Thoracic aorta (tissue), 2 donors: ENCODE data around the gene NR5A2. TPM values are rescaled to one million over a fixed set of nuclear protein-coding genes. Genes with fewer than 3 reads are reported as not detected.
"Not testable (repeated sequence)": the region's sequence is repeated elsewhere in the genome, so short reads cannot be mapped to it uniquely, and the experiment has no call there.

ENCODE experiments used
- ATAC-seq: fragments of 150-250 bp; one replicate; pipeline ENCODE4 v1.8.0; 2017; ENCODE audit warnings: low read depth; ENCODE audit not compliant: insufficient number of reproducible peaks, low FRiP score
- DNase-seq: peaks from one replicate; pipeline ENCODE4 v3.0.0-alpha.2; 2020; ENCODE audit warnings: low spot score
- H3K27ac ChIP-seq, 2 donors: fragments of 200-600 bp; sonication (generic); 1 replicate in 1 of 2; 2 replicates in 1 of 2; pipeline ENCODE4 v1.5.1; 2016; ENCODE audit warnings: mild to moderate bottlenecking in 2 of 2, moderate library complexity in 2 of 2
- H3K27me3 ChIP-seq: fragments of 200-600 bp; sonication (generic); replicated peaks from 2 replicates; pipeline ENCODE4 v1.6.0; 2016; ENCODE audit warnings: mild to moderate bottlenecking; ENCODE audit not compliant: insufficient read depth
- H3K36me3 ChIP-seq: fragments of 200-600 bp; sonication (generic); one replicate; pipeline ENCODE4 v1.5.1; 2016
- H3K4me1 ChIP-seq, 2 donors: fragments of 200-600 bp; sonication (generic); 1 replicate in 1 of 2; 2 replicates in 1 of 2; pipeline versions ENCODE4 v1.5.1 to v1.6.0; 2016; ENCODE audit warnings: low read depth in 2 of 2, mild to moderate bottlenecking in 1 of 2; ENCODE audit not compliant: control insufficient read depth in 1 of 2
- H3K4me3 ChIP-seq: fragments of 200-600 bp; sonication (generic); 2 replicates; pipeline ENCODE4 v1.5.1; 2016; ENCODE audit warnings: mild to moderate bottlenecking
- H3K9me3 ChIP-seq: fragments of 200-600 bp; sonication (generic); 2 replicates; pipeline ENCODE4 v1.5.1; 2016
- CTCF ChIP-seq: fragments of 200-600 bp; sonication (generic); IDR thresholded peaks from one replicate; pipeline ENCODE4 v1.5.1; 2019; ENCODE audit warnings: antibody characterized with exemption
- total RNA-seq, 2 donors: library from RNA; depleted of rRNA; stranded (reverse); fragments of >200 nt; gene quantifications; one replicate each; pipeline versions ENCODE4 v1.1.0 to v1.2.3, GENCODE V29; 2016

NR5A2 gene
- total RNA-seq, 2 donors from 2014 or later: 2.7 to 3.6 TPM

- no peak for DNase-seq
- H3K36me3 ChIP-seq: no peaks in the 10 kb centered on the region
- TF ChIP-seq CTCF: no peak
- H3K4me3 ChIP-seq: no peak overlapping the region
- no peaks in the 10 kb centered on the region for H3K27me3 ChIP-seq
- no peaks in the 10 kb centered on the region for H3K4me1 ChIP-seq
- H3K9me3 ChIP-seq: no peaks in the 10 kb centered on the region
- ATAC-seq: no peak
- H3K27ac ChIP-seq: no peak overlapping the region
These were observed 153.3 kb downstream of the NR5A2 start for GRCh38 chr1:200180821-200181220.

- ATAC-seq: no peak
- H3K9me3 ChIP-seq: no peaks in the 10 kb centered on the region
These were observed 154.4 kb downstream of the NR5A2 start for GRCh38 chr1:200181861-200182260.

GRCh38 chr1:200182701-200183100 lies 155.2 kb downstream of the NR5A2 start:
- no peak overlapping the region for H3K4me3 ChIP-seq
- DNase-seq: no peak
- H3K4me1 ChIP-seq: no peaks in the 10 kb centered on the region
- no peaks in the 10 kb centered on the region for H3K36me3 ChIP-seq
- no peak for ATAC-seq
- H3K9me3 ChIP-seq: no peaks in the 10 kb centered on the region
- H3K27me3 ChIP-seq: no peaks in the 10 kb centered on the region
- TF ChIP-seq CTCF: no peak
- H3K27ac ChIP-seq: no peak overlapping the region

More at GRCh38 chr1:200181861-200182260, 154.4 kb downstream of the NR5A2 start:
- no peaks in the 10 kb centered on the region for H3K4me1 ChIP-seq
- no peak overlapping the region for H3K4me3 ChIP-seq
- no peaks in the 10 kb centered on the region for H3K27me3 ChIP-seq
- no peak for TF ChIP-seq CTCF
- DNase-seq: no peak
- no peaks in the 10 kb centered on the region for H3K36me3 ChIP-seq
- no peak overlapping the region for H3K27ac ChIP-seq

GRCh38 chr1:200183637-200184036 lies 156.1 kb downstream of the NR5A2 start:
- no peaks in the 10 kb centered on the region for H3K36me3 ChIP-seq
- H3K4me1 ChIP-seq: no peaks in the 10 kb centered on the region
- H3K27ac ChIP-seq: no peak overlapping the region
- H3K27me3 ChIP-seq: no peaks in the 10 kb centered on the region
- ATAC-seq (peak; percentile 12), DNase-seq (no peak)
- no peak overlapping the region for H3K4me3 ChIP-seq
- no peak for TF ChIP-seq CTCF
- H3K9me3 ChIP-seq: no peaks in the 10 kb centered on the region

GRCh38 chr1:200184196-200184595 lies 156.7 kb downstream of the NR5A2 start:
- no peak for TF ChIP-seq CTCF

GRCh38 chr1:200185191-200185590 lies 157.7 kb downstream of the NR5A2 start:
- H3K27me3 ChIP-seq, H3K36me3 ChIP-seq, H3K4me3 ChIP-seq, H3K4me1 ChIP-seq, DNase-seq, ATAC-seq, H3K27ac ChIP-seq, H3K9me3 ChIP-seq: not testable (repeated sequence)

More at GRCh38 chr1:200184196-200184595, 156.7 kb downstream of the NR5A2 start:
- Histone ChIP-seq H3K4me1 (no peaks in the 10 kb centered on the region), H3K9me3 (no peaks in the 10 kb centered on the region), H3K4me3 (no peak overlapping the region), H3K36me3 (no peaks in the 10 kb centered on the region), H3K27ac (no peak overlapping the region), H3K27me3 (no peaks in the 10 kb centered on the region)
- DNase-seq: peak; percentile 52
- ATAC-seq: peak; percentile 84

- H3K27me3 ChIP-seq, DNase-seq, H3K27ac ChIP-seq, H3K4me3 ChIP-seq, ATAC-seq, H3K36me3 ChIP-seq, H3K9me3 ChIP-seq, H3K4me1 ChIP-seq: not testable (repeated sequence)
These were observed 159.8 kb downstream of the NR5A2 start for GRCh38 chr1:200187332-200187731.
